Diencephalon (tissue), 1 donor: ENCODE data around the gene ADORA3. TPM values are rescaled to one million over a fixed set of nuclear protein-coding genes. Genes with fewer than 3 reads are reported as not detected.

Experiments
- small RNA-seq: library from RNA; depleted of rRNA; stranded (forward); fragments of <200 nt; gene quantifications from one replicate; pipeline ENCODE3, GENCODE V24; 2014
- total RNA-seq: library from RNA; depleted of rRNA; stranded (reverse); fragments of >200 nt; gene quantifications from one replicate; pipeline ENCODE4 v1.2.3, GENCODE V29; 2014

ADORA3 gene
- 3.0 TPM for total RNA-seq

GRCh38 chr1:111503585-111504060 lies at the start of gene ADORA3, which contains the start of gene TMIGD3:
TSS of gene ADORA3 (minus strand) at chr1:111503633. CDS start at chr1:111503354, 279 bp downstream.
TSS of gene TMIGD3 (minus strand) at chr1:111503633. CDS start at chr1:111503354, 279 bp downstream.

Small RNAs within 50 kb of the gene (small RNA-seq; reads per million reads assigned to genes)
- gene RNU6-792P: not detected

Other genes with a start within 250 kb of the ADORA3 start
- gene CHIA, start 212.8 kb downstream of the ADORA3 start, total RNA-seq: not detected
- gene OVGP1, start 75.9 kb downstream of the ADORA3 start, total RNA-seq: 1.6 TPM
- gene WDR77, start 54.4 kb downstream of the ADORA3 start, total RNA-seq: 36.2 TPM
- gene ATP5PB, start 54.2 kb downstream of the ADORA3 start, total RNA-seq: 209 TPM
- gene C1orf162, start 29.6 kb downstream of the ADORA3 start, total RNA-seq: 1.2 TPM
- 4.8 TPM for gene TMIGD3, start within 50 bp of the ADORA3 start, total RNA-seq
- 36.9 TPM for gene RAP1A, start 116.2 kb upstream of the ADORA3 start, total RNA-seq
- 7.8 TPM for gene INKA2, start 235.8 kb upstream of the ADORA3 start, total RNA-seq